ENCODE results near the gene COBLL1.

DNA sequence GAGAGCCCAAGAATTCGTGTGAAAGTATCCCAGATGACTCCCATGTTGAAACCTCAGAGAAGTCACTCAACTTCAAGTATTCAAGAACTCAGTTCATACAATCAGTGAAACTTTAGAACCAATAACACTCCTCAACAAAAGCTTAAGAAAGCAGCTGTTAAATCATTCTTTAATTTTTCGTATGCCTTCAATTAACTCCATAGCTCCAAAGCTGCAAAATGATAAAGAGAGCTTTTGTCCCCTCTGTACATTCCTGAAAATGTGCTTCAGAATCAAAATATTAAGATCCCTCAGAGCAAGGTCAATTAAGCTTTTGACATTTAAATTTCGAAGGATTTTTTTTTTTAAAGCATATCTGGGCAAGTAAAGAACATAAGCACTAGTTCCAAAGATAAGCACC lies 4.7 kb downstream of the COBLL1 start:
- no peak for TF ChIP-seq CTCF (IDR thresholded peaks at IDR 0.05)
- no peak for TF ChIP-seq POLR2A (IDR thresholded peaks at IDR 0.05)
- no peak for TF ChIP-seq POLR2AphosphoS5 (IDR thresholded peaks at IDR 0.05)
